OCI-LY7 (cell line): ENCODE measurements around the gene USP6NL. TPM values are rescaled to one million over a fixed set of nuclear protein-coding genes. Genes with fewer than 3 reads are reported as not detected.

Source experiments
- BruUV-seq: library from RNA; stranded (reverse); fragments of 400-500 nt; replicated peaks from 2 replicates; lab custom pipeline; 2021; lab: Mats Ljungman, UMichigan
- CTCF ChIA-PET: fragments of 300-600 bp; sonication (Branson Sonifier 250); formaldehyde crosslinking; loops from one replicate; lab custom pipeline; 2022; ENCODE audit warnings: antibody characterized with exemption; ENCODE audit not compliant: unreplicated experiment; lab: Charles Lee
- POLR2A ChIA-PET: fragments of 300-600 bp; sonication (Branson Sonifier 250); formaldehyde crosslinking; loops from one replicate; lab custom pipeline; 2022; ENCODE audit warnings: antibody characterized with exemption; lab: Charles Lee
- DNase-seq: peaks from one replicate; pipeline ENCODE4 v3.0.0-alpha.2; 2015; ENCODE audit warnings: low spot score
- H2AFZ ChIP-seq: fragments of 200-600 bp; sonication (generic), shearing (Covaris generic); 2 replicates; pipeline ENCODE4 v1.6.1; 2014; ENCODE audit warnings: mild to moderate bottlenecking, antibody characterized with exemption, low read length, moderate library complexity
- H3K27ac ChIP-seq: fragments of 200-600 bp; sonication (generic); 2 replicates; pipeline ENCODE4 v1.5.1; 2014; ENCODE audit warnings: mixed run types, low read depth, mild to moderate bottlenecking, moderate library complexity, low read length, inconsistent platforms; ENCODE audit not compliant: poor library complexity, severe bottlenecking
- H3K36me3 ChIP-seq: fragments of 200-600 bp; sonication (generic); 2 replicates; pipeline ENCODE4 v1.6.1; 2014; ENCODE audit warnings: mild to moderate bottlenecking, antibody characterized with exemption, low read length, moderate library complexity, mixed read lengths; ENCODE audit not compliant: insufficient read depth
- H3K4me1 ChIP-seq: fragments of 200-600 bp; sonication (generic); 2 replicates; pipeline ENCODE4 v1.5.1; 2014; ENCODE audit warnings: mild to moderate bottlenecking, low read length; ENCODE audit not compliant: insufficient read depth, poor library complexity, severe bottlenecking
- H3K4me2 ChIP-seq: fragments of 200-600 bp; sonication (generic); 2 replicates; pipeline ENCODE4 v1.6.1; 2014; ENCODE audit warnings: mild to moderate bottlenecking, low read length
- H3K4me3 ChIP-seq: fragments of 200-600 bp; sonication (generic); 2 replicates; pipeline ENCODE4 v1.5.1; 2014; ENCODE audit warnings: mild to moderate bottlenecking, low read depth, low read length; ENCODE audit not compliant: poor library complexity, severe bottlenecking
- H3K79me2 ChIP-seq: fragments of 200-600 bp; sonication (generic); 2 replicates; pipeline ENCODE4 v1.6.1; 2016; ENCODE audit warnings: low read depth, mild to moderate bottlenecking, low read length, moderate library complexity, mixed read lengths; ENCODE audit not compliant: insufficient read depth
- H3K9me2 ChIP-seq: fragments of 200-600 bp; sonication (generic); 2 replicates; pipeline ENCODE4 v1.6.1; 2016; ENCODE audit warnings: mild to moderate bottlenecking, low read length, mixed read lengths; ENCODE audit not compliant: insufficient read depth
- H3K9me3 ChIP-seq: fragments of 200-600 bp; sonication (generic); 2 replicates; pipeline ENCODE4 v1.6.1; 2014; ENCODE audit warnings: mild to moderate bottlenecking, mixed run types, low read length, mixed read lengths
- H4K20me1 ChIP-seq: fragments of 200-600 bp; sonication (generic); 2 replicates; pipeline ENCODE4 v1.6.1; 2014; ENCODE audit warnings: mild to moderate bottlenecking, antibody characterized with exemption, low read length, moderate library complexity, mixed read lengths; ENCODE audit not compliant: insufficient read depth
- CTCF ChIP-seq: fragments of 200-600 bp; sonication (generic); conservative IDR thresholded peaks from 2 replicates; pipeline ENCODE4 v1.5.1; 2014; ENCODE audit warnings: mild to moderate bottlenecking, antibody characterized with exemption, low read length, moderate library complexity, mixed read lengths
- EZH2phosphoT487 ChIP-seq: fragments of 200-600 bp; sonication (generic); IDR thresholded peaks from 2 replicates; pipeline ENCODE4 v1.6.1; 2018; ENCODE audit warnings: low read depth, borderline replicate concordance, mild to moderate bottlenecking, mixed run types, antibody characterized with exemption, low read length, moderate library complexity, mixed read lengths
- intact Hi-C: fragments of 100-400 bp; cut with micrococcal nuclease; formaldehyde crosslinking; loops from one replicate; pipeline ENCODE4 v1.10.0; 2022; ENCODE audit not compliant: unreplicated experiment
- total RNA-seq, 2 experiments: library from RNA; depleted of rRNA in 1 of 2; stranded (reverse); fragments of >200 nt in 1 of 2; shearing (Covaris generic) in 1 of 2; gene quantifications; 2 replicates each; pipeline ENCODE4 v1.2.3, GENCODE V29; 2014 to 2022

The USP6NL gene
- total RNA-seq, 2 experiments from 2014 or later: 41.7 to 59.7 TPM

DNA sequence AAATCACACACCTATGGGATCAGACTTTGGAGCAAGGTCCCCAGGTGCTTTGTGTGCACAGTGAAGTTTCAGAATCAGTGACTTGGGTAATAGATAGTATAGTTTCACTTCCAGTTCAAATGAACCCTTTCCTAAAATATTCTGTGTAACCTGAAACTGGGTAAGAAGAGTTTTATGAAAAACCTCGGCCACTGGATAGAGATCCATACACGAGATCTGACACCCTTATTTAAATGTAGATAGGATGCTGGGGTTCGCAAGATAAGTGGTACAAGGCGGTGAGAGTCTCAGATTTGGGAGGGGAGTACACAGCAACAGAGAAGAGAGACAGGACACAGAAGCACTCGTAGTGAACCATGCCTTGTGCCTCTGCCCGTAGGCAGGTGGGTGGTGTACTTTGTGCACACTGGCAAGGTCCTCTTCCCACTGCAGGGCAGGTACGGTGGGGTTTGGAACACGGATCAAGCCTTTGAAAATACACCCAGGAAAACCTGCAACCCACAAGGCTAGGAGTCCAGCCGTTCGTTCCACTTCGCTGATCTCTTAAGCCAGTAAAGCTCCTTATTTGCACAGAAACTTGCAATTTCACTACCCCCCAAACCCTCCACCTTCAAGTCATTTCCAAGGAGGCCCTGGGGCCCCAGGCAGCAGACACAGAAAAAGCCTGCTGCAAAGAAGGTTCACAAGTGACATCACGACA is 162.8 kb downstream of the USP6NL start:
- intact Hi-C loops: loop anchor here (5.0 kb wide), 1 partner anchor 229 kb away; no protein-coding TSS in a partner anchor
- Histone ChIP-seq H3K9me2 (no peaks in the 10 kb centered on the region), H4K20me1 (no peaks in the 10 kb centered on the region), H3K36me3 (no peaks in the 10 kb centered on the region), H3K9me3 (no peaks in the 10 kb centered on the region), H3K4me3 (peak overlapping the region; percentile 60), H3K27ac (peak overlapping the region; percentile 89), H2AFZ (peak overlapping the region; percentile 51), H3K4me2 (peak overlapping the region; percentile 83), H3K79me2 (no peaks in the 10 kb centered on the region), H3K4me1 (peaks cover 53% of the 10 kb centered on the region)
- BruUV-seq: no TSS peak
- ChIA-PET CTCF (interaction anchor here (0.6 to 1.2 kb wide), 3 partner anchors 24 to 1876 kb away, joined by 3 to 5 read pairs (median 3); no protein-coding TSS in a partner anchor), POLR2A (interaction anchor here (0.7 to 1.9 kb wide), 7 partner anchors 10 to 1824 kb away, joined by 3 to 5 read pairs (median 3); no protein-coding TSS in a partner anchor)
- TF ChIP-seq CTCF (no peak), EZH2phosphoT487 (no peak)
- DNase-seq: peak; percentile 76

- H3K4me3 ChIP-seq: peak overlapping the region; percentile 60
- ChIA-PET CTCF (interaction anchor here (1.0 to 1.2 kb wide), 2 partner anchors 24 to 308 kb away, joined by 4 to 5 read pairs; no protein-coding TSS in a partner anchor), POLR2A (interaction anchor here (0.6 to 2.2 kb wide), 8 partner anchors 9 to 1825 kb away, joined by 3 to 9 read pairs (median 4); no protein-coding TSS in a partner anchor)
- no peaks in the 10 kb centered on the region for H4K20me1 ChIP-seq
- peak overlapping the region; percentile 89 for H3K27ac ChIP-seq
- no TSS peak for BruUV-seq
- H3K36me3 ChIP-seq: no peaks in the 10 kb centered on the region
- peak overlapping the region; percentile 83 for H3K4me2 ChIP-seq
- intact Hi-C loops: loop anchor here (5.0 kb wide), 1 partner anchor 229 kb away; no protein-coding TSS in a partner anchor
- H3K4me1 ChIP-seq: peaks cover 53% of the 10 kb centered on the region
- peak overlapping the region; percentile 51 for H2AFZ ChIP-seq
- no peaks in the 10 kb centered on the region for H3K9me2 ChIP-seq
- H3K79me2 ChIP-seq: no peaks in the 10 kb centered on the region
- peak; percentile 74 for DNase-seq
- no peak for TF ChIP-seq EZH2phosphoT487
- no peak for TF ChIP-seq CTCF
- no peaks in the 10 kb centered on the region for H3K9me3 ChIP-seq
Measured at GRCh38 chr10:11448190-11448544, 163.3 kb downstream of the USP6NL start.

DNA sequence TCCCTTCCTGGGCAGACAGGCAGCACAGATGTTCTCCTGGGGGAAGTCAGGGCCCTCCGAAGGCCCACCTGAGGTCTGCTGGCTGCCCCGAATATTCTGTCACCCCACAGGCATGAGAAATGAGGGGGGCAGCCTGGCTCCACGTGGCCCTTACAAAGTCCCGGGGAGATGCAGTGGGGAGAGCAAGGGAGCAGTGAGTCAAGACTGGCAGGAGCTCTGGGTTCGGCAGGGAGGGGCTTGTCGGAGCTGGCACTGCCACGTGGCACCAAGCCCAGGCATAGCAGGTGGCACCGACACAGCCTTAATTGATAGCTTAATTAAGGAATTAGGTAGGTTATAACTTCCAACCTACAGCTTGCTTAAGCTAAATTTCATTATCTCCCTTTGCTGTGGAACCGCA is 163.9 kb downstream of the USP6NL start:
- intact Hi-C loops: loop anchor here (5.0 kb wide), 1 partner anchor 230 kb away; no protein-coding TSS in a partner anchor
- TF ChIP-seq EZH2phosphoT487 (no peak), CTCF (no peak)
- H2AFZ ChIP-seq: peak overlapping the region; percentile 51; the same call in 1 of the 2 replicates
- H3K27ac ChIP-seq: peak overlapping the region; percentile 89
- H3K79me2 ChIP-seq: no peaks in the 10 kb centered on the region
- no peak for DNase-seq
- no peaks in the 10 kb centered on the region for H3K36me3 ChIP-seq
- CTCF ChIA-PET: interaction anchor here (0.6 to 1.2 kb wide), 3 partner anchors 23 to 309 kb away, joined by 3 to 5 read pairs (median 4); no protein-coding TSS in a partner anchor
- no TSS peak for BruUV-seq
- no peaks in the 10 kb centered on the region for H3K9me3 ChIP-seq
- H3K4me3 ChIP-seq: peak overlapping the region; percentile 60
- POLR2A ChIA-PET: interaction anchor here (0.6 to 2.2 kb wide), 10 partner anchors 9 to 1825 kb away, joined by 3 to 9 read pairs (median 4); no protein-coding TSS in a partner anchor
- H4K20me1 ChIP-seq: no peaks in the 10 kb centered on the region
- H3K4me2 ChIP-seq: peak overlapping the region; percentile 83
- peaks cover 53% of the 10 kb centered on the region for H3K4me1 ChIP-seq
- no peaks in the 10 kb centered on the region for H3K9me2 ChIP-seq
